GM19455 (cell line): ENCODE measurements around the gene ARHGEF25.
"Not testable (repeated sequence)": the region's sequence is repeated elsewhere in the genome, so short reads cannot be mapped to it uniquely, and the experiment has no call there.

ENCODE experiments used
- ATAC-seq: cut with Tn5 transposase; IDR thresholded peaks from one replicate; pipeline ENCODE4 v1.9.1; 2021; ENCODE audit not compliant: unreplicated experiment

The ARHGEF25 gene

GRCh38 chr12:57611108-57611826, at the start of gene ARHGEF25:
ARHGEF25 (plus strand) TSS chr12:57611435; CDS start chr12:57611895, 460 bp downstream.
- ATAC-seq: peak; percentile 53

- ATAC-seq: no peak
Observed at GRCh38 chr12:57563358-57563757, 47.9 kb upstream of the ARHGEF25 start.

- ATAC-seq: no peak
Observed at GRCh38 chr12:57564178-57564740, 47.0 kb upstream of the ARHGEF25 start.

GRCh38 chr12:57568838-57569237, 42.4 kb upstream of the ARHGEF25 start:
- ATAC-seq: no peak

- ATAC-seq: no peak
Observed at GRCh38 chr12:57569858-57570257, 41.4 kb upstream of the ARHGEF25 start.

GRCh38 chr12:57570438-57570837, 40.8 kb upstream of the ARHGEF25 start:
- not testable (repeated sequence) for ATAC-seq

- ATAC-seq: no peak
Observed at GRCh38 chr12:57571926-57572762, 39.1 kb upstream of the ARHGEF25 start.

- no peak for ATAC-seq
Observed at GRCh38 chr12:57574795-57575194, 36.4 kb upstream of the ARHGEF25 start.

GRCh38 chr12:57575771-57576612, 35.2 kb upstream of the ARHGEF25 start:
- no peak for ATAC-seq

- ATAC-seq: no peak
Observed at GRCh38 chr12:57576613-57577160, 34.5 kb upstream of the ARHGEF25 start.

GRCh38 chr12:57577981-57578758, 33.1 kb upstream of the ARHGEF25 start:
- ATAC-seq: no peak

- no peak for ATAC-seq
Observed at GRCh38 chr12:57579011-57579410, 32.2 kb upstream of the ARHGEF25 start.

GRCh38 chr12:57579677-57580465, 31.4 kb upstream of the ARHGEF25 start:
- no peak for ATAC-seq

- no peak for ATAC-seq
Observed at GRCh38 chr12:57580466-57580795, 30.8 kb upstream of the ARHGEF25 start.

- ATAC-seq: no peak
Observed at GRCh38 chr12:57581802-57582201, 29.4 kb upstream of the ARHGEF25 start.

GRCh38 chr12:57582440-57582839, 28.8 kb upstream of the ARHGEF25 start:
- no peak for ATAC-seq

- ATAC-seq: peak; percentile 99
Observed at GRCh38 chr12:57583008-57583831, 28.0 kb upstream of the ARHGEF25 start.

- no peak for ATAC-seq
Observed at GRCh38 chr12:57584050-57584449, 27.2 kb upstream of the ARHGEF25 start.
